Small intestine (tissue), 7 donors: Measurements from ENCODE around the gene C1QTNF8. TPM values are rescaled to one million over a fixed set of nuclear protein-coding genes. Genes with fewer than 3 reads are reported as not detected.
A peak's percentile ranks its signal among the peaks of the same experiment; 100 is the strongest.

Source experiments
- DNase-seq, 2 donors: peaks; one replicate each; pipeline versions ENCODE4 v3.0.0 to v3.0.0-alpha.2; 2013
- FAIRE-seq: peaks from 2 replicates; lab custom pipeline; 2012; peaks lifted over from hg19 to GRCh38; lab: Jason Lieb, UNC
- H3K27ac ChIP-seq, 3 donors: one replicate each; pipeline ENCODE4 v1.5.1; 2013; ENCODE audit warnings: low read length in 2 of 3, mild to moderate bottlenecking in 2 of 3, control low read depth in 1 of 3, inconsistent platforms in 1 of 3, low read depth in 1 of 3, moderate library complexity in 1 of 3
- H3K27me3 ChIP-seq, 3 donors: one replicate each; pipeline ENCODE4 v1.6.1; 2013; ENCODE audit warnings: low read length in 3 of 3, inconsistent platforms in 1 of 3; ENCODE audit not compliant: control insufficient read depth in 3 of 3, insufficient read depth in 3 of 3
- H3K36me3 ChIP-seq, 3 donors: one replicate each; pipeline ENCODE4 v1.6.1; 2013; ENCODE audit warnings: low read length in 3 of 3, inconsistent platforms in 1 of 3, low read depth in 1 of 3, mild to moderate bottlenecking in 1 of 3, moderate library complexity in 1 of 3; ENCODE audit not compliant: control insufficient read depth in 3 of 3, insufficient read depth in 2 of 3
- H3K4me1 ChIP-seq, 3 donors: one replicate each; pipeline ENCODE4 v1.6.1; 2013; ENCODE audit warnings: low read length in 2 of 3, inconsistent platforms in 1 of 3, low read depth in 1 of 3, mild to moderate bottlenecking in 1 of 3, moderate library complexity in 1 of 3; ENCODE audit not compliant: control insufficient read depth in 3 of 3, insufficient read depth in 2 of 3
- H3K4me3 ChIP-seq, 3 donors: one replicate each; pipeline ENCODE4 v1.5.1; 2013; ENCODE audit warnings: low read length in 3 of 3, control low read depth in 1 of 3, inconsistent platforms in 1 of 3, low read depth in 1 of 3, mild to moderate bottlenecking in 1 of 3, moderate library complexity in 1 of 3
- H3K9me3 ChIP-seq, 2 donors: one replicate each; pipeline ENCODE4 v1.6.1; 2013; ENCODE audit warnings: low read depth in 1 of 2, low read length in 1 of 2; ENCODE audit not compliant: control insufficient read depth in 2 of 2, insufficient read depth in 1 of 2
- WGBS, 3 donors: extraction: QIAGEN DNeasy Blood & Tissue Kit; methylation state at CpG; one replicate each; pipeline ENCODE4 v1.1.7; 2013; 5-methylcytosine and 5-hydroxymethylcytosine counted together
- polyA plus RNA-seq, 4 donors: library from polyadenylated mRNA; stranded (reverse) in 3 of 4; unstranded in 1 of 4; fragments of 200-250 nt in 3 of 4; fragments of 120-200 nt in 1 of 4; gene quantifications; one replicate each; pipeline versions ENCODE4 v1.2.1 to v1.2.3, GENCODE V29; 2013
- donor health status: healthy with polysubstance abuse.
- donor health status: control.
- donor health status: control.
- donor health status: Bipolar disorder and iron deficiency.
- donor health status: healthy.

C1QTNF8 gene
- polyA plus RNA-seq, 4 donors, result 0.07 TPM; not detected in 3

GRCh38 chr16:1101573-1102332 lies 5.7 kb upstream of the C1QTNF8 start:
- Histone ChIP-seq H3K4me1 (peaks cover 0 to 16% (median 0%) of the 10 kb centered on the region in 3 donors), H3K9me3 (no peaks in the 10 kb centered on the region), H3K27ac (no peak overlapping the region), H3K4me3 (no peak overlapping the region), H3K27me3 (peaks cover 5 to 29% (median 12%) of the 10 kb centered on the region in 3 donors), H3K36me3 (no peaks in the 10 kb centered on the region)
- DNase-seq (no peak), FAIRE-seq (no peak)
- WGBS, 3 donors, result 48 to 67% (median 55%) methylated on average over 21 to 25 of the region's 25 CpGs

GRCh38 chr16:1101133-1101532 lies 5.1 kb upstream of the C1QTNF8 start:
- WGBS, 3 donors, result 53 to 60% (median 53%) methylated on average over 25 of the region's 25 CpGs
- H3K4me3 ChIP-seq, result no peak overlapping the region
- H3K27ac ChIP-seq, result no peak overlapping the region
- peaks cover 0 to 16% (median 0%) of the 10 kb centered on the region in 3 donors for H3K4me1 ChIP-seq
- no peak for DNase-seq
- FAIRE-seq, result no peak
- H3K27me3 ChIP-seq, result peaks cover 5 to 29% (median 17%) of the 10 kb centered on the region in 3 donors
- H3K36me3 ChIP-seq, result no peaks in the 10 kb centered on the region
- no peaks in the 10 kb centered on the region for H3K9me3 ChIP-seq

GRCh38 chr16:1100084-1100800 lies 4.2 kb upstream of the C1QTNF8 start:
- 33 to 50% (median 36%) methylated on average over 18 to 20 of the region's 21 CpGs for WGBS, 3 donors
- FAIRE-seq (no peak), DNase-seq (peak; percentile 16 to 61)
- no peaks in the 10 kb centered on the region for H3K36me3 ChIP-seq
- peaks cover 0 to 16% (median 0%) of the 10 kb centered on the region in 3 donors for H3K4me1 ChIP-seq
- H3K27me3 ChIP-seq, result peaks cover 3 to 26% (median 19%) of the 10 kb centered on the region in 3 donors
- no peaks in the 10 kb centered on the region for H3K9me3 ChIP-seq
- no peak overlapping the region for H3K27ac ChIP-seq
- H3K4me3 ChIP-seq, result no peak overlapping the region

GRCh38 chr16:1099189-1100083 lies 3.4 kb upstream of the C1QTNF8 start:
- H3K4me1 ChIP-seq, result peaks cover 0 to 16% (median 0%) of the 10 kb centered on the region in 3 donors
- DNase-seq, result no peak
- H3K4me3 ChIP-seq, result no peak overlapping the region
- H3K9me3 ChIP-seq, result no peaks in the 10 kb centered on the region
- peaks cover 3 to 26% (median 19%) of the 10 kb centered on the region in 3 donors for H3K27me3 ChIP-seq
- WGBS, 3 donors, result 26 to 47% (median 27%) methylated on average over 31 to 35 of the region's 35 CpGs
- H3K27ac ChIP-seq, result no peak overlapping the region
- H3K36me3 ChIP-seq, result no peaks in the 10 kb centered on the region
- no peak for FAIRE-seq

GRCh38 chr16:1098266-1098991 lies 2.4 kb upstream of the C1QTNF8 start:
- peaks cover 0 to 16% (median 0%) of the 10 kb centered on the region in 3 donors for H3K4me1 ChIP-seq
- no peak overlapping the region for H3K27ac ChIP-seq
- H3K9me3 ChIP-seq, result no peaks in the 10 kb centered on the region
- no peak for FAIRE-seq
- no peak overlapping the region for H3K4me3 ChIP-seq
- DNase-seq, result no peak
- H3K27me3 ChIP-seq, result peaks cover 3 to 24% (median 21%) of the 10 kb centered on the region in 3 donors
- H3K36me3 ChIP-seq, result no peaks in the 10 kb centered on the region
- 35 to 47% (median 37%) methylated on average over 33 to 34 of the region's 34 CpGs for WGBS, 3 donors

GRCh38 chr16:1097800-1098199 lies 1.8 kb upstream of the C1QTNF8 start:
- WGBS, 3 donors, result 65 to 77% (median 68%) methylated on average over 14 to 23 of the region's 23 CpGs
- DNase-seq, result no peak
- Histone ChIP-seq H3K36me3 (no peaks in the 10 kb centered on the region), H3K4me3 (no peak overlapping the region), H3K9me3 (no peaks in the 10 kb centered on the region), H3K27me3 (peaks cover 3 to 24% (median 19%) of the 10 kb centered on the region in 3 donors), H3K4me1 (peaks cover 0 to 10% (median 0%) of the 10 kb centered on the region in 3 donors), H3K27ac (no peak overlapping the region)
- no peak for FAIRE-seq

GRCh38 chr16:1097156-1097555 lies 1.1 kb upstream of the C1QTNF8 start:
- no peak overlapping the region for H3K27ac ChIP-seq
- FAIRE-seq (no peak), DNase-seq (no peak)
- no peaks in the 10 kb centered on the region for H3K9me3 ChIP-seq
- peaks cover 3 to 24% (median 19%) of the 10 kb centered on the region in 3 donors for H3K27me3 ChIP-seq
- 38 to 67% (median 47%) methylated on average over 18 of the region's 18 CpGs for WGBS, 3 donors
- H3K4me1 ChIP-seq, result peaks cover 0 to 10% (median 0%) of the 10 kb centered on the region in 3 donors
- H3K4me3 ChIP-seq, result no peak overlapping the region
- no peaks in the 10 kb centered on the region for H3K36me3 ChIP-seq
